ENCODE data around the gene LRP1B. TPM values are rescaled to one million over a fixed set of nuclear protein-coding genes. Genes with fewer than 3 reads are reported as not detected.
A peak's percentile ranks its signal among the peaks of the same experiment; 100 is the strongest.

The LRP1B gene
- total RNA-seq, 4 donors from 2014 or later: 37.1 to 82.7 (median 50.9) TPM

DNA sequence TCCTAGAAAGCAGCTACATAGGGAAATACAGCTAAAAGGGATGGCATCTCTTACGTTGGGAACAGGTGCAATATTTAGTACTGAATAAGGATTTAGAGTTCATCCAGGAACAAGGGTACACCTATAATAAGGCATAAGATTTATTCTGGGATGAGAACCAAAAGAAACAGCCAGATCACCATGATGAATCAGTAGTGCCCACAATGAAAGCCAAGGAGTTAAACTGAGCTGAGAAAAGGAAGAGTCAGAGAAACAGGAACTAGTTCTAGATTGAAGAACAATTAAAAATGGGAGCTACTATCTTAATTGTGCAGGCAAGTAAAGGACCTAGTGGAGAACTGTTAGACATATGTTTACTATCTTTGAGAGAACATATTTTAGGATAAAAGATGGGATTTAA lies 692.3 kb downstream of the LRP1B start:
- no peaks in the 10 kb centered on the region for H3K4me1 ChIP-seq
- no peak overlapping the region for H3K27ac ChIP-seq
- WGBS, 2 donors: 90 to 98% methylated on average over 1 of the region's 1 CpG
- no peaks in the 10 kb centered on the region for H3K9me3 ChIP-seq
- no peaks in the 10 kb centered on the region for H3K36me3 ChIP-seq
- no peak overlapping the region for H3K4me3 ChIP-seq (replicated peaks in 1 of 3)
- TF ChIP-seq CTCF (IDR thresholded peaks at IDR 0.05) (no peak), POLR2A (IDR thresholded peaks at IDR 0.05) (no peak)
- no peaks in the 10 kb centered on the region for H3K27me3 ChIP-seq
- intact Hi-C loops (cut with DNase I): no loop called here
- DNase-seq: no peak

GRCh38 chr2:141437521-141437920 lies 693.3 kb downstream of the LRP1B start:
- Histone ChIP-seq H3K27me3 (no peaks in the 10 kb centered on the region), H3K4me3 (replicated peaks in 1 of 3) (no peak overlapping the region), H3K36me3 (no peaks in the 10 kb centered on the region), H3K9me3 (no peaks in the 10 kb centered on the region), H3K27ac (no peak overlapping the region), H3K4me1 (no peaks in the 10 kb centered on the region)
- intact Hi-C loops (cut with DNase I): no loop called here
- 83 to 84% methylated on average over 1 of the region's 1 CpG for WGBS, 2 donors
- TF ChIP-seq POLR2A (IDR thresholded peaks at IDR 0.05): no peak
- TF ChIP-seq CTCF (IDR thresholded peaks at IDR 0.05): no peak
- DNase-seq: no peak

DNA sequence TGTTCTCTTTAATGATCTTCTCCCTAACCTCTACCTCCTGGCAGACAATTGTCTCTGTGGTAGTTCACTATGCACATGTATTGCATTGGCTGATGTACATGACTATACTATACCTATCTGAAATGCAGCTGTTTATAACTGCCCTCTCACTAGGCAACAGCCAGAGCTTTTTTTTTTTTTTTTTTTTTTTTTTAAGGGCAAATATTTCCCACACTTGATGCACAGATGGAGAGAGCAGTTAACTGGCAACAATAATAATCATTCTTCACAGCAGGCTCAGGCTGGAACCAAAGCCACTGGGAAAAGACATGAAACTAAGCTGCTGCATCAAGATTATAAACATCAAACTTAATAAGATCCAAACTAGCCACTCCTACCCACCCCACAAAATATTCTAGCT lies 707.7 kb downstream of the LRP1B start:
- Histone ChIP-seq H3K27ac (no peak overlapping the region), H3K27me3 (no peaks in the 10 kb centered on the region), H3K36me3 (no peaks in the 10 kb centered on the region), H3K4me1 (no peaks in the 10 kb centered on the region), H3K4me3 (replicated peaks in 1 of 3) (no peak overlapping the region), H3K9me3 (no peaks in the 10 kb centered on the region)
- TF ChIP-seq POLR2A (IDR thresholded peaks at IDR 0.05): no peak
- no peak for TF ChIP-seq CTCF (IDR thresholded peaks at IDR 0.05)
- intact Hi-C loops (cut with DNase I): no loop called here
- DNase-seq: no peak

GRCh38 chr2:141417246-141417797 lies 713.5 kb downstream of the LRP1B start:
- 48 to 52% methylated on average over 1 of the region's 1 CpG for WGBS, 2 donors
- no peak for DNase-seq
- Histone ChIP-seq H3K27ac (no peak overlapping the region), H3K36me3 (no peaks in the 10 kb centered on the region), H3K27me3 (no peaks in the 10 kb centered on the region), H3K9me3 (no peaks in the 10 kb centered on the region), H3K4me3 (replicated peaks in 1 of 3) (no peak overlapping the region), H3K4me1 (no peaks in the 10 kb centered on the region)
- intact Hi-C loops (cut with DNase I): no loop called here
- TF ChIP-seq POLR2A (IDR thresholded peaks at IDR 0.05): no peak
- no peak for TF ChIP-seq CTCF (IDR thresholded peaks at IDR 0.05)

GRCh38 chr2:141411419-141411818 lies 719.4 kb downstream of the LRP1B start:
- 81 to 90% methylated on average over 2 of the region's 2 CpGs for WGBS, 2 donors
- intact Hi-C loops (cut with DNase I): no loop called here

DNA sequence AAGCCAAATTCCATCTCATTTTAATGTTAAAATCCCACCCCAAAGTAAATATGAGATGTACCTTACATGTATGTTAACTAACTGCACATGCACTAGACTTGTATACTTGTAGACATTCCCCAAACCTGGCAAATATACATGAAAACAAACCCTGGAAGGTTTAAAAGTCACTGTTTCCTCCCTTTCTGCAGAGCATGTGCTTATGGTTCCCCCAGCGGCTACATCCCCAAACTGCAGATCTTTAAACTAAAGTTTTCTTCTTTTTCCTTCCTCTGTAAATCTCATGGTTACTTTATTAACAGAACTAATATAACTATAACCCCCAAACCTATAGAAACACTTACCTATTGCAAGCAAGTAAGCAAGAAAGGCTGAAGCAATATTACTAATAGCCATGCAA lies 731.5 kb downstream of the LRP1B start:
- 47 to 61% methylated on average over 1 of the region's 1 CpG for WGBS, 2 donors
- intact Hi-C loops (cut with DNase I): no loop called here
- Histone ChIP-seq H3K4me3 (replicated peaks in 1 of 3) (no peak overlapping the region), H3K36me3 (no peaks in the 10 kb centered on the region), H3K9me3 (no peaks in the 10 kb centered on the region), H3K27ac (no peak overlapping the region), H3K27me3 (no peaks in the 10 kb centered on the region), H3K4me1 (no peaks in the 10 kb centered on the region)
- TF ChIP-seq CTCF (IDR thresholded peaks at IDR 0.05) (peak in 1 of 6 experiments; percentile 14), POLR2A (IDR thresholded peaks at IDR 0.05) (no peak)
- DNase-seq: no peak

More at GRCh38 chr2:141411419-141411818, 719.4 kb downstream of the LRP1B start:
- no peak overlapping the region for H3K4me3 ChIP-seq (replicated peaks in 1 of 3)
- no peak for TF ChIP-seq POLR2A (IDR thresholded peaks at IDR 0.05)
- no peak overlapping the region for H3K27ac ChIP-seq
- H3K9me3 ChIP-seq: no peaks in the 10 kb centered on the region
- DNase-seq: no peak
- no peaks in the 10 kb centered on the region for H3K36me3 ChIP-seq
- no peaks in the 10 kb centered on the region for H3K4me1 ChIP-seq
- no peaks in the 10 kb centered on the region for H3K27me3 ChIP-seq

Data from thyroid gland (tissue), 4 donors.